K562 (cell line): Measurements from ENCODE around the gene RAB43. TPM values are rescaled to one million over a fixed set of nuclear protein-coding genes. Genes with fewer than 3 reads are reported as not detected.

Source experiments
- ATAC-seq: fragments of 200-7000 bp; cut with Tn5 transposase; 3 replicates; pipeline ENCODE4 v1.9.1; 2020; ENCODE audit warnings: moderate library complexity
- BruUV-seq: library from RNA; stranded (reverse); fragments of 400-500 nt; replicated peaks from 2 replicates; lab custom pipeline; 2021; lab: Mats Ljungman, UMichigan
- CTCF ChIA-PET: fragments of 300-600 bp; formaldehyde crosslinking; extraction: SDS; loops from one replicate; lab custom pipeline; 2021; ENCODE audit warnings: low intra/inter-chr PET ratio; lab: Yijun Ruan, JAX
- POLR2A ChIA-PET: fragments of 300-600, 350-650 bp; sonication (Branson Sonifier 250); formaldehyde crosslinking; extraction: SDS; loops from one replicate; lab custom pipeline; 2021; ENCODE audit warnings: antibody characterized with exemption, inconsistent platforms; lab: Yijun Ruan, JAX
- DNase-seq, 4 experiments: peaks; one replicate each; pipeline versions ENCODE4 v3.0.0 to v3.0.0-alpha.2; 2011 to 2018; ENCODE audit warnings: low spot score in 3 of 4, mixed read lengths in 3 of 4; ENCODE audit errors: extremely low read depth in 1 of 4
- FAIRE-seq: peaks from 2 replicates; lab custom pipeline; 2011; peaks lifted over from hg19 to GRCh38; lab: Jason Lieb, UNC
- H2AFZ ChIP-seq: 2 replicates; pipeline ENCODE4 v1.6.0; 2011; ENCODE audit warnings: low read depth, low read length, control low read depth, inconsistent platforms
- H3K27ac ChIP-seq: fragments of 200-600 bp; 3 replicates; pipeline ENCODE4 v1.8.0; 2011; ENCODE audit warnings: low read depth, mild to moderate bottlenecking, control low read depth, inconsistent platforms, low read length, moderate library complexity, mixed read lengths; ENCODE audit errors: extremely low read depth
- H3K27me3 ChIP-seq, 2 experiments: fragments of 300-600 bp in 1 of 2; 2 replicates in 1 of 2; 3 replicates in 1 of 2; pipeline versions ENCODE4 v1.6.0 to v1.8.0; 2011; ENCODE audit warnings: inconsistent platforms in 2 of 2, low read length in 2 of 2, mild to moderate bottlenecking in 1 of 2, mixed read lengths in 1 of 2, moderate library complexity in 1 of 2; ENCODE audit not compliant: control insufficient read depth in 2 of 2, insufficient read depth in 2 of 2
- H3K36me3 ChIP-seq: fragments of 300-600 bp; 3 replicates; pipeline ENCODE4 v1.8.0; 2011; ENCODE audit warnings: mild to moderate bottlenecking, low read length, inconsistent platforms; ENCODE audit not compliant: control insufficient read depth, insufficient read depth
- H3K4me1 ChIP-seq, 2 experiments: fragments of 200-600 bp in 1 of 2; replicated peaks in 1 of 2; 2 replicates in 1 of 2; 3 replicates in 1 of 2; pipeline versions ENCODE4 v1.5.1 to v1.8.0; 2011; ENCODE audit warnings: inconsistent platforms in 2 of 2, low read length in 2 of 2, mild to moderate bottlenecking in 1 of 2, mixed read lengths in 1 of 2, moderate library complexity in 1 of 2; ENCODE audit not compliant: control insufficient read depth in 2 of 2, insufficient read depth in 2 of 2
- H3K4me2 ChIP-seq: 2 replicates; pipeline ENCODE4 v1.6.1; 2011; ENCODE audit warnings: low read length, control low read depth, inconsistent platforms, mixed read lengths; ENCODE audit not compliant: insufficient read depth
- H3K4me3 ChIP-seq: fragments of 200-600 bp; sonication (generic), shearing (Covaris generic); 2 replicates; pipeline ENCODE4 v1.5.1; 2016; ENCODE audit warnings: control low read depth, inconsistent platforms
- H3K79me2 ChIP-seq: fragments of 200-600 bp; 3 replicates; pipeline ENCODE4 v1.8.0; 2011; ENCODE audit warnings: low read length, inconsistent platforms; ENCODE audit not compliant: control insufficient read depth, insufficient read depth
- H3K9ac ChIP-seq, 2 experiments: 2 replicates each; pipeline versions ENCODE4 v1.6.0 to v1.6.1; 2011; ENCODE audit warnings: low read depth in 2 of 2, low read length in 2 of 2, control low read depth in 1 of 2, inconsistent platforms in 1 of 2, mild to moderate bottlenecking in 1 of 2, mixed read lengths in 1 of 2; ENCODE audit not compliant: insufficient read depth in 1 of 2
- H3K9me1 ChIP-seq: one replicate; pipeline ENCODE4 v1.6.0; 2011; ENCODE audit warnings: inconsistent platforms, mild to moderate bottlenecking, low read length, moderate library complexity; ENCODE audit not compliant: control insufficient read depth, insufficient read depth
- H3K9me3 ChIP-seq: replicated peaks from 2 replicates; pipeline ENCODE4 v1.5.1; 2011; ENCODE audit warnings: low read depth, low read length, inconsistent platforms; ENCODE audit not compliant: control insufficient read depth, insufficient read depth
- H4K20me1 ChIP-seq: replicated peaks from 2 replicates; pipeline ENCODE4 v1.6.1; 2011; ENCODE audit warnings: low read length, inconsistent platforms, mixed read lengths; ENCODE audit not compliant: control insufficient read depth, insufficient read depth
- FOXA3 ChIP-seq, 2 experiments: fragments of 450-650 bp in 1 of 2; sonication (generic) in 1 of 2; formaldehyde crosslinking; IDR thresholded peaks in 1 of 2; conservative IDR thresholded peaks in 1 of 2; 2 replicates each; pipeline versions ENCODE4 v1.4.0 to v1.8.0; 2020 to 2022; ENCODE audit warnings: mild to moderate bottlenecking in 2 of 2, missing genetic modification reagents in 1 of 2
- MED1 ChIP-seq: sonication (generic); formaldehyde crosslinking; IDR thresholded peaks from 2 replicates; pipeline ENCODE4 v1.8.1; 2023; ENCODE audit warnings: missing genetic modification reagents, borderline replicate concordance
- RCOR1 ChIP-seq, 2 experiments: IDR thresholded peaks; 2 replicates each; pipeline ENCODE4 v1.6.1; 2012; ENCODE audit warnings: low read depth in 2 of 2, low read length in 2 of 2, borderline replicate concordance in 1 of 2, improper control_type of control experiment in 1 of 2
- SMAD3 ChIP-seq: fragments of 450-650 bp; formaldehyde crosslinking; conservative IDR thresholded peaks from 2 replicates; pipeline ENCODE4 v1.4.0; 2020; ENCODE audit warnings: mild to moderate bottlenecking
- TFAP4 ChIP-seq: sonication (generic); formaldehyde crosslinking; IDR thresholded peaks from 2 replicates; pipeline ENCODE4 v1.8.0; 2022; ENCODE audit warnings: missing genetic modification reagents, mild to moderate bottlenecking, moderate library complexity, borderline replicate concordance
- ZNF511 ChIP-seq: sonication (generic); formaldehyde crosslinking; IDR thresholded peaks from 2 replicates; pipeline ENCODE4 v1.8.0; 2022; ENCODE audit warnings: mild to moderate bottlenecking, missing genetic modification reagents
- ZNF695 ChIP-seq: fragments of 450-650 bp; formaldehyde crosslinking; IDR thresholded peaks from 2 replicates; pipeline ENCODE4 v1.4.0; 2020; ENCODE audit warnings: mild to moderate bottlenecking, moderate library complexity
- ZNF778 ChIP-seq: fragments of 450-650 bp; formaldehyde crosslinking; IDR thresholded peaks from 2 replicates; pipeline ENCODE4 v1.4.0; 2020; ENCODE audit warnings: mild to moderate bottlenecking, moderate library complexity
- WGBS: fragments of 100-300 bp; shearing (Covaris generic); methylation state at CpG from one replicate; pipeline ENCODE4 v1.1.6; 2016; ENCODE audit warnings: low coverage, mixed read lengths; ENCODE audit not compliant: insufficient coverage; ENCODE audit errors: missing lambda C conversion rate; 5-methylcytosine and 5-hydroxymethylcytosine counted together
- in situ Hi-C: fragments of 300-500 bp; cut with MboI; formaldehyde crosslinking; loops from 4 replicates; pipeline ENCODE4 v1.15.0; 2018; ENCODE audit warnings: inconsistent platforms, mixed read lengths
- intact Hi-C: fragments of 100-400 bp; cut with micrococcal nuclease; formaldehyde crosslinking; loops from 2 replicates; pipeline ENCODE4 v1.14.2; 2022
- polyA plus RNA-seq, 8 experiments: library from polyadenylated mRNA; depleted of rRNA in 4 of 8; stranded (reverse) in 5 of 8; unstranded in 3 of 8; fragments of >200 nt; fragmentation: Nextera tagmentation in 2 of 8; fragmentation: Illumina TruSeq in 1 of 8; extraction: Ambion mirVana in 2 of 8; extraction: Trizol in 1 of 8; gene quantifications; 2 replicates each; pipeline versions ENCODE4 v1.2.1 to v1.2.3, GENCODE V29; 2011 to 2014; ENCODE audit warnings: inconsistent platforms in 1 of 8, missing spikeins in 1 of 8
- total RNA-seq, 7 experiments: library from RNA; depleted of rRNA in 6 of 7; stranded (reverse); fragments of >200 nt in 6 of 7; fragmentation: Illumina TruSeq in 2 of 7; extraction: Trizol in 2 of 7; gene quantifications; 2 replicates each; pipeline versions ENCODE4 v1.2.1 to v1.2.3, GENCODE V29; 2011 to 2021; ENCODE audit warnings: low replicate concordance in 1 of 7

RAB43 gene
- total and polyA plus RNA-seq, 9 of the 15 experiments (the other 6 are each of a cell fraction or from before 2014, with no cell fraction given) = 0.04 to 6.8 (median 1.7) TPM; not detected in 2

- in situ Hi-C loops (no loop called here), intact Hi-C loops (no loop called here)
- Histone ChIP-seq H3K4me2 (no peak overlapping the region), H3K27ac (no peak overlapping the region), H3K36me3 (no peaks in the 10 kb centered on the region), H3K9me1 (no peaks in the 10 kb centered on the region), H3K4me3 (no peak overlapping the region), H3K27me3 (no peaks in the 10 kb centered on the region), H3K79me2 (no peaks in the 10 kb centered on the region), H3K4me1 (peaks cover 12 to 19% of the 10 kb centered on the region in 2 experiments; a peak in 4 of 5 replicates), H2AFZ (no peak overlapping the region), H4K20me1 (0 out of 2 replicates have a peak, but pooled peaks cover 3% of the 10 kb centered on the region), H3K9ac (no peak overlapping the region), H3K9me3 (no peaks in the 10 kb centered on the region)
- no TSS peak for BruUV-seq
- DNase-seq (no peak), FAIRE-seq (no peak), ATAC-seq (no peak)
- 76% methylated on average over 6 of the region's 7 CpGs for WGBS
- TF ChIP-seq FOXA3 (CRISPR knock-in tag; conservative IDR thresholded peaks at IDR 0.05 in 1 of 2, IDR thresholded peaks at IDR 0.05 in 1 of 2) = no peak
- TF ChIP-seq MED1 (CRISPR knock-in tag) = no peak
- TF ChIP-seq ZNF511 (CRISPR knock-in tag) = no peak
- TF ChIP-seq SMAD3 = no peak
- TF ChIP-seq ZNF695 (CRISPR knock-in tag) = no peak
- TF ChIP-seq ZNF778 (CRISPR knock-in tag) = no peak
- TF ChIP-seq TFAP4 (CRISPR knock-in tag) = no peak
- TF ChIP-seq RCOR1 (IDR thresholded peaks at IDR 0.05; ENCODE audit: borderline replicate concordance in 1 of 2, low read depth in 2 of 2, low read length in 2 of 2) = no peak
- ChIA-PET CTCF (no interaction called here), POLR2A (interaction anchor here (0.6 to 1.2 kb wide), 3 partner anchors 60 to 143 kb away, joined by 3 to 5 read pairs (median 4); no protein-coding TSS in a partner anchor)
Observed at GRCh38 chr3:129103296-129103695, 18.3 kb downstream of the RAB43 start.
